Effector CD8-positive, alpha-beta T cell (primary cell): ENCODE data around the gene ZNF148.
"Not testable (repeated sequence)": the region's sequence is repeated elsewhere in the genome, so short reads cannot be mapped to it uniquely, and the experiment has no call there.

ENCODE experiments used
- DNase-seq: peaks from one replicate; lab custom pipeline; 2025; lab: John Stamatoyannopoulos, UW
- total RNA-seq, 4 experiments: gene quantifications; one replicate each; lab custom pipeline; 2026; lab: John Stamatoyannopoulos, UW

The ZNF148 gene
- total RNA-seq, result 115 to 162 (median 152) reads per million in 4 experiments

- peak; percentile 81 for DNase-seq
Measured at GRCh38 chr3:125374996-125375941, at the start of gene ZNF148. TSS of gene ZNF148 (minus strand) at chr3:125375325. CDS start at chr3:125313640, 61,685 bp downstream.

GRCh38 chr3:125418306-125418705 lies 43.2 kb upstream of the ZNF148 start:
- no peak for DNase-seq

- no peak for DNase-seq
Measured at GRCh38 chr3:125416235-125416634, 41.1 kb upstream of the ZNF148 start.

- DNase-seq, result no peak
Measured at GRCh38 chr3:125414669-125415068, 39.5 kb upstream of the ZNF148 start.

- no peak for DNase-seq
Measured at GRCh38 chr3:125410922-125411321, 35.8 kb upstream of the ZNF148 start.

GRCh38 chr3:125406070-125406469 lies 30.9 kb upstream of the ZNF148 start:
- no peak for DNase-seq

- not testable (repeated sequence) for DNase-seq
Measured at GRCh38 chr3:125405515-125405914, 30.4 kb upstream of the ZNF148 start.

GRCh38 chr3:125403789-125404188 lies 28.7 kb upstream of the ZNF148 start:
- no peak for DNase-seq

GRCh38 chr3:125402639-125403038 lies 27.5 kb upstream of the ZNF148 start:
- no peak for DNase-seq

GRCh38 chr3:125401402-125401801 lies 26.3 kb upstream of the ZNF148 start:
- no peak for DNase-seq

GRCh38 chr3:125398952-125399351 lies 23.8 kb upstream of the ZNF148 start:
- no peak for DNase-seq

- DNase-seq, result no peak
Measured at GRCh38 chr3:125395091-125395490, 20.0 kb upstream of the ZNF148 start.

GRCh38 chr3:125394406-125394805 lies 19.3 kb upstream of the ZNF148 start:
- DNase-seq, result no peak

- no peak for DNase-seq
Measured at GRCh38 chr3:125389282-125389681, 14.2 kb upstream of the ZNF148 start.

GRCh38 chr3:125388369-125388768 lies 13.2 kb upstream of the ZNF148 start:
- not testable (repeated sequence) for DNase-seq

GRCh38 chr3:125386811-125387210 lies 11.7 kb upstream of the ZNF148 start:
- no peak for DNase-seq

- no peak for DNase-seq
Measured at GRCh38 chr3:125383744-125384143, 8.6 kb upstream of the ZNF148 start.

- no peak for DNase-seq
Measured at GRCh38 chr3:125382298-125382697, 7.2 kb upstream of the ZNF148 start.

- no peak for DNase-seq
Measured at GRCh38 chr3:125381743-125382142, 6.6 kb upstream of the ZNF148 start.

GRCh38 chr3:125381314-125381713 lies 6.2 kb upstream of the ZNF148 start:
- DNase-seq, result no peak

GRCh38 chr3:125379483-125379882 lies 4.4 kb upstream of the ZNF148 start:
- no peak for DNase-seq

GRCh38 chr3:125378762-125379161 lies 3.6 kb upstream of the ZNF148 start:
- DNase-seq, result no peak

- no peak for DNase-seq
Measured at GRCh38 chr3:125375950-125376679, 990 bp upstream of the ZNF148 start.
